ENCODE measurements around the gene MED27. TPM values are rescaled to one million over a fixed set of nuclear protein-coding genes. Genes with fewer than 3 reads are reported as not detected.

The MED27 gene
- total and polyA plus RNA-seq, 10 of the 15 experiments (the other 5 are each of a cell fraction or from before 2014, with no cell fraction given), result 20.3 to 50.3 (median 35.5) TPM

DNA sequence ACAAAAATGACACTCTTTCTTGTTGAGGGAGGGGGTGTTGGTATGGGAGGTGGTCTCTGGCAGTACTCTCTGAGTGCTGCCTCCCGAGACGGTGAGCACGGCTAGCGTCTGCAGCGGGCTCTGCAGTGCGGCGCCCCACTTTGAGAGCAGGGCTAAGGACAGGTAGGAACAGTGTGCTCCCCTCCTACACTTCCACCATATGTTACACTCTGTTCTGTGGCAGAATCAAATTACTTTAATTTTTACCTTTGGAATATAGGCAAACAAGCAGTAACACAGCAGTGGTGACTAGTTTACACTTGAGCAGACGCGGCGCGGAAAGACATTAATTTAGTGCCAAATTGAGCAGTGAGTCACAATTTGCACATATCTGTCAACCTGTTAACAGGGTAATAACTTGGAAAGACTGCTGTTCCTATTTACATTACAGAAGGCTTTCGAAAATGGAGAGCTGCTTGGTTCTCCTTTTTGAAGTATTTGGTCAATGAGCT, 136.3 kb downstream of the MED27 start:
- BruUV-seq (replicated peaks), result no TSS peak
- ChIA-PET SMC1A (ENCODE audit: uncharacterized antibody, unreplicated experiment) (interaction anchor here (0.6 to 1.3 kb wide), 2 partner anchors 10 to 34 kb away, joined by 3 read pairs; no protein-coding TSS in a partner anchor), POLR2A (no interaction called here), RAD21 (ENCODE audit: unreplicated experiment) (no interaction called here), CTCF (interaction anchor here (1.7 kb wide), 1 partner anchor 11 kb away, joined by 5 read pairs; no protein-coding TSS in a partner anchor)
- H3K27ac ChIP-seq (ENCODE audit: control insufficient read depth, insufficient read depth), result no peak overlapping the region
- H3K9me3 ChIP-seq (replicated peaks; ENCODE audit: control insufficient read depth, insufficient read depth, low read length), result no peaks in the 10 kb centered on the region
- H3K4me3 ChIP-seq, result no peak overlapping the region
- H4K20me1 ChIP-seq (ENCODE audit: control insufficient read depth, insufficient read depth), result no peaks in the 10 kb centered on the region
- intact Hi-C loops (cut with micrococcal nuclease; ENCODE audit: unreplicated experiment), result no loop called here
- H3K27me3 ChIP-seq (replicated peaks in 1 of 2; ENCODE audit: control insufficient read depth in 2 of 2, insufficient read depth in 2 of 2, low read length in 1 of 2), result no peaks in the 10 kb centered on the region
- no peaks in the 10 kb centered on the region for H3K79me2 ChIP-seq (ENCODE audit: control insufficient read depth, insufficient read depth, low read length)
- in situ Hi-C loops (cut with MboI), result no loop called here
- no peak overlapping the region for H3K4me2 ChIP-seq (ENCODE audit: control insufficient read depth, insufficient read depth)
- no peak for ATAC-seq
- FAIRE-seq, result no peak
- no peaks in the 10 kb centered on the region for H3K36me3 ChIP-seq (ENCODE audit: control insufficient read depth in 2 of 2, insufficient read depth in 2 of 2, low read length in 1 of 2)
- WGBS (ENCODE audit: insufficient coverage, insufficient replicate concordance, low lambda C conversion rate, missing lambda C conversion rate), result 99% methylated on average over 12 of the region's 12 CpGs
- H3K9ac ChIP-seq (ENCODE audit: control insufficient read depth, insufficient read depth, low read length), result no peak overlapping the region
- DNase-seq (ENCODE audit: low read depth, low spot score), result no peak
- TF ChIP-seq, protein P1, sequence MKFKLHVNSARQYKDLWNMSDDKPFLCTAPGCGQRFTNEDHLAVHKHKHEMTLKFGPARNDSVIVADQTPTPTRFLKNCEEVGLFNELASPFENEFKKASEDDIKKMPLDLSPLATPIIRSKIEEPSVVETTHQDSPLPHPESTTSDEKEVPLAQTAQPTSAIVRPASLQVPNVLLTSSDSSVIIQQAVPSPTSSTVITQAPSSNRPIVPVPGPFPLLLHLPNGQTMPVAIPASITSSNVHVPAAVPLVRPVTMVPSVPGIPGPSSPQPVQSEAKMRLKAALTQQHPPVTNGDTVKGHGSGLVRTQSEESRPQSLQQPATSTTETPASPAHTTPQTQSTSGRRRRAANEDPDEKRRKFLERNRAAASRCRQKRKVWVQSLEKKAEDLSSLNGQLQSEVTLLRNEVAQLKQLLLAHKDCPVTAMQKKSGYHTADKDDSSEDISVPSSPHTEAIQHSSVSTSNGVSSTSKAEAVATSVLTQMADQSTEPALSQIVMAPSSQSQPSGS (IDR thresholded peaks at IDR 0.05; ENCODE audit: low read length), result no peak
- TF ChIP-seq RELA (IDR thresholded peaks at IDR 0.05; ENCODE audit: borderline replicate concordance, partially characterized antibody) (no peak), KLF5 (IDR thresholded peaks at IDR 0.05; ENCODE audit: partially characterized antibody) (no peak), ZSCAN29 (IDR thresholded peaks at IDR 0.05) (no peak), CHD4 (IDR thresholded peaks at IDR 0.05) (no peak), SUPT20H (IDR thresholded peaks at IDR 0.05; ENCODE audit: borderline replicate concordance, control insufficient read depth, low read depth, low read length) (no peak), MTA3 (IDR thresholded peaks at IDR 0.05; ENCODE audit: borderline replicate concordance, low read length) (no peak), SIN3A (IDR thresholded peaks at IDR 0.05; ENCODE audit: low read depth, low read length) (no peak), CBFB (IDR thresholded peaks at IDR 0.05; ENCODE audit: low read depth) (no peak), BACH1 (IDR thresholded peaks at IDR 0.05; ENCODE audit: borderline replicate concordance) (no peak), SREBF2 (IDR thresholded peaks at IDR 0.05; ENCODE audit: low read length) (no peak), MTA2 (IDR thresholded peaks at IDR 0.05; ENCODE audit: low read depth) (no peak)
- TF ChIP-seq, protein P2, sequence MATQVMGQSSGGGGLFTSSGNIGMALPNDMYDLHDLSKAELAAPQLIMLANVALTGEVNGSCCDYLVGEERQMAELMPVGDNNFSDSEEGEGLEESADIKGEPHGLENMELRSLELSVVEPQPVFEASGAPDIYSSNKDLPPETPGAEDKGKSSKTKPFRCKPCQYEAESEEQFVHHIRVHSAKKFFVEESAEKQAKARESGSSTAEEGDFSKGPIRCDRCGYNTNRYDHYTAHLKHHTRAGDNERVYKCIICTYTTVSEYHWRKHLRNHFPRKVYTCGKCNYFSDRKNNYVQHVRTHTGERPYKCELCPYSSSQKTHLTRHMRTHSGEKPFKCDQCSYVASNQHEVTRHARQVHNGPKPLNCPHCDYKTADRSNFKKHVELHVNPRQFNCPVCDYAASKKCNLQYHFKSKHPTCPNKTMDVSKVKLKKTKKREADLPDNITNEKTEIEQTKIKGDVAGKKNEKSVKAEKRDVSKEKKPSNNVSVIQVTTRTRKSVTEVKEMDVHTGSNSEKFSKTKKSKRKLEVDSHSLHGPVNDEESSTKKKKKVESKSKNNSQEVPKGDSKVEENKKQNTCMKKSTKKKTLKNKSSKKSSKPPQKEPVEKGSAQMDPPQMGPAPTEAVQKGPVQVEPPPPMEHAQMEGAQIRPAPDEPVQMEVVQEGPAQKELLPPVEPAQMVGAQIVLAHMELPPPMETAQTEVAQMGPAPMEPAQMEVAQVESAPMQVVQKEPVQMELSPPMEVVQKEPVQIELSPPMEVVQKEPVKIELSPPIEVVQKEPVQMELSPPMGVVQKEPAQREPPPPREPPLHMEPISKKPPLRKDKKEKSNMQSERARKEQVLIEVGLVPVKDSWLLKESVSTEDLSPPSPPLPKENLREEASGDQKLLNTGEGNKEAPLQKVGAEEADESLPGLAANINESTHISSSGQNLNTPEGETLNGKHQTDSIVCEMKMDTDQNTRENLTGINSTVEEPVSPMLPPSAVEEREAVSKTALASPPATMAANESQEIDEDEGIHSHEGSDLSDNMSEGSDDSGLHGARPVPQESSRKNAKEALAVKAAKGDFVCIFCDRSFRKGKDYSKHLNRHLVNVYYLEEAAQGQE (IDR thresholded peaks at IDR 0.05; ENCODE audit: low read depth, low read length), result no peak
- TF ChIP-seq, protein P3, sequence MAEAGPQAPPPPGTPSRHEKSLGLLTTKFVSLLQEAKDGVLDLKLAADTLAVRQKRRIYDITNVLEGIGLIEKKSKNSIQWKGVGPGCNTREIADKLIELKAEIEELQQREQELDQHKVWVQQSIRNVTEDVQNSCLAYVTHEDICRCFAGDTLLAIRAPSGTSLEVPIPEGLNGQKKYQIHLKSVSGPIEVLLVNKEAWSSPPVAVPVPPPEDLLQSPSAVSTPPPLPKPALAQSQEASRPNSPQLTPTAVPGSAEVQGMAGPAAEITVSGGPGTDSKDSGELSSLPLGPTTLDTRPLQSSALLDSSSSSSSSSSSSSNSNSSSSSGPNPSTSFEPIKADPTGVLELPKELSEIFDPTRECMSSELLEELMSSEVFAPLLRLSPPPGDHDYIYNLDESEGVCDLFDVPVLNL (IDR thresholded peaks at IDR 0.05; ENCODE audit: low read depth, low read length), result no peak
- H2AFZ ChIP-seq (ENCODE audit: control insufficient read depth, low read depth, low read length), result no peak overlapping the region
- no peaks in the 10 kb centered on the region for H3K4me1 ChIP-seq (ENCODE audit: control insufficient read depth, insufficient read depth, low read length)
